H54 (cell line): ENCODE data around the gene DCDC1.
A peak's percentile ranks its signal among the peaks of the same experiment; 100 is the strongest.

ENCODE experiments used
- DNase-seq: peaks from one replicate; pipeline ENCODE4 v3.0.0; 2011; ENCODE audit warnings: low spot score, mixed read lengths; ENCODE audit not compliant: insufficient read length
- FAIRE-seq: peaks from 3 replicates; lab custom pipeline; 2011; peaks lifted over from hg19 to GRCh38; lab: Jason Lieb, UNC
- POLR2A ChIP-seq: IDR thresholded peaks from 2 replicates; pipeline ENCODE4 v1.6.1; 2011; ENCODE audit warnings: low read depth, mild to moderate bottlenecking, low read length

Gene DCDC1

GRCh38 chr11:31369348-31370329 is at the start of gene DCDC1, which contains the start of gene DNAJC24:
Gene DCDC1 (minus strand): TSS chr11:31369739. CDS start chr11:31328280, 41,459 bp downstream.
Gene DNAJC24 (plus strand): TSS chr11:31369860. CDS start chr11:31370749, 889 bp downstream.
- DNase-seq (peak; percentile 52), FAIRE-seq (peak; percentile 95)
- TF ChIP-seq POLR2A: peak; percentile 84

- DNase-seq (no peak), FAIRE-seq (no peak)
Observed at GRCh38 chr11:31419138-31419537, 49.6 kb upstream of the DCDC1 start.

GRCh38 chr11:31417816-31418215 is 48.3 kb upstream of the DCDC1 start:
- no peak for FAIRE-seq
- no peak for DNase-seq
- TF ChIP-seq POLR2A: no peak

More at GRCh38 chr11:31419138-31419537, 49.6 kb upstream of the DCDC1 start:
- no peak for TF ChIP-seq POLR2A

DNA sequence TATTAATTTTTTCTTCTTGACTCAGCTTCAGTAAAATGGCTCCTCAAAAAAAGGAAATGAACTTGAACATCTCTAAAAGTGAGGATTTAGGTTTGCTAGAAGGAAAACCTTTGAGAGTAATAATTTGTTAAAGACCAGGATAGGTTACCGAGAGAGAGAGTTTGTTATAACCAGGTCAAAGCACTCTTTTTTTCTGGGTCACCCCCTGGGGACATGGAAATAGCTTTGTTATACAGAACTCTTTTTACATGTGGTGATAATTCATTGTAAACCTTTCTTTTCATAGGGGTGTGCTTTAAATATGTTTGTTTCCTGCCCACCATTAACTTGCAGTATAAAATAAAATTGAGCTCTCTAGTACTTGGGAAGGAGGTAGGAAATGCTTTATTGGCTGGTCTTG is 47.8 kb upstream of the DCDC1 start:
- DNase-seq (no peak), FAIRE-seq (no peak)
- TF ChIP-seq POLR2A: no peak

DNA sequence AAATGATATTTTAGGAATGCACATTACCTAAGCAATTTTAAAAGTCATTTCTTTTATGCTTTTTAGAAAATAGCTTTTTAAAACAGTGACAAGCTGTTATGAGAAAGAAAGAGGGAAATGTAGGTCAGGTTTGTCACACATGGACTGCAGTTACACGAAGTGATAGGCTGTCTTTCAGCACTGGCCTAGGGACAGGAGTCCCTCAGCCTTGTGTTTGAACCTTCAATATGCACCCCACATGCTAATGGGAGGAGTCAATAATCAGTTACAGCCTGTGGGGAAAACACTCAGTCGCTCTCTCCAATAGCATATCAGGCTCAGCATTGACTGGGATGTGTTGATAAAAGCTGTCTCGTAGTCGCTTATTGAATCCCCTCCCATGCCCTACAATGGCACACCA is 45.9 kb upstream of the DCDC1 start:
- DNase-seq (no peak), FAIRE-seq (no peak)
- no peak for TF ChIP-seq POLR2A

DNA sequence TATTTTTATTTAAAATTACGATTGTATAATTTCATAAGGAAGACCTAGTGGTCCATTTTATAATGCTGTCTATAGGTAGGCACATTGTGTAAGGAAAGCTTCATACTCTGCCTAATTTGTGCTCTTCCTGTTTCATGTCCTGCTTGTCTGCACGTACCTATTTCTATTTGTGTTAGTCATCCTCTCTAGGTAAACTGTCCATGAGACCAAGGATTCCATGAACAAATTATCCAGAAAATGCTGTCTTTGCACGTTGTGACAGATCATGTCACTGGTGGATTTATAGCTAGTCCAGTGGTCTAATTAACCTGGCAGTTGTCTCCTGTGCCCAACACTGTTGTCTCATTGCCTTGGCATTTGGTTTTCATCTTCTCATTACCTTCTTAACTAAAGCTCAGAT is 44.8 kb upstream of the DCDC1 start:
- FAIRE-seq (no peak), DNase-seq (no peak)
- no peak for TF ChIP-seq POLR2A

GRCh38 chr11:31412946-31413345 is 43.4 kb upstream of the DCDC1 start:
- FAIRE-seq (no peak), DNase-seq (no peak)
- TF ChIP-seq POLR2A: no peak

DNA sequence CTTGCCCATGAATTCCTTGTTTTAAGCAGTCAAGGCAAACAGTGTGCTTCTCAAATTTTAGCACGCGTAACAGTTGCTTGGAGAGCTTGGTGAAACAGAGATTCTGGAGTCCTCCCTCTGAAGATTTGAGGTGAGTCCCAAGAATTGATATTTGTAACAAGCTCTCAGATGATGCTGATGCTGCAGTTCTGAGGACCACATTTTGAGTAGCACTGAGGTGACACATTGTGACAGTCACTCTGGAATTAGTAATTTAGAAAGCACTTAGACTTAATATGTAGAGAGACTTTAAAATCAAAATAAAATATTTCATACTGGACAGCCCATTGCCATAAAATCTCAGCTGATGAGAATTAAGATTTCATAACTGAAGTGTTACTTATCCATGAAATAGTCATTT is 38.7 kb upstream of the DCDC1 start:
- TF ChIP-seq POLR2A: no peak
- FAIRE-seq: peak; percentile 6
- no peak for DNase-seq

- DNase-seq (no peak), FAIRE-seq (no peak)
- TF ChIP-seq POLR2A: no peak
Observed at GRCh38 chr11:31404614-31405013, 35.1 kb upstream of the DCDC1 start.

DNA sequence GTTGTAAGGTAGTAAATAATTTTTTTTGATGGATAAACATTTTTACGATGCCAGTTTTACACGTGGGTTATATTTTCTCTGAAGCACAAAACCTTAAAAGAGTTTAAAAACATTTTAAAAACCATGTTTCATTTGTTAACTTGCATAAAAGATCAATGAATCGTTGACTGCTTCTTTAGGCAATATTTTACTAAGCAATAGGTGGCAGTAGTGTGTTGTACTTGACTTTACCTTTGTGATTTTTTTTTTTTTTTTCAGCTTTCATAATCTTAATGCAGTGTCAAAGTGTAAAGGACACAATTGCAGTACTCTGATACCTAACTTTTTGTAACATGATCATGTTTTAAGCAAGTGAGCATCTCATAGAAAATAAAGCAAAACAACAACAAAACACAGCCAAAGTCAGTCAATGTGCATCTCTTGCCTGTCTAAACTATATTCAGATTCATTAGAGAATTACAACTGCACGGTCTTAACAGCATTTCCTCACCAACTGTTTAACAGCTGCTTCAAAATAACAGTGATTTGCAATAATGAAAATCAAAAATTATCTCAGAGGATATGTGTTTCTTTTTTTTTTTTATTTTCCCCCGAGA is 27.8 kb upstream of the DCDC1 start:
- TF ChIP-seq POLR2A: no peak
- FAIRE-seq: peak; percentile 84
- no peak for DNase-seq

DNA sequence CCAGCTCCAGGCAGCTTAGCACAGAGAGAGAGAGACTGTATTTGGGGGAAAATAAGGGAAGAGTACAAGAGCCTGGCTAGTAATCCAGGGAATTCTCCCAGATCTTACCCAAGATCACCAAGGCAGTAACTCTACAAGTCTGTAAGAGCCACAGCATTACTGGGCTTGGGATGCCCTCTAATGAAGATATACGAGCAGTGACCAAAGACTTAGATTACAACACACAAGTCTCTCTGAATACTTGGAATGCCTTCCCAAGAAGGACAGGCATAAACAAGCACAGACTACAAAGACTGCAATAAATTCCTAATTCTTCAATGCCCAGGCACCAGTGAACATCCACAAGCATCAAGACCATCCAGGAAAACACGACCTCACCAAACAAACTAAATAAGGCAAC is 17.8 kb upstream of the DCDC1 start:
- FAIRE-seq: no peak
- no peak for DNase-seq
- no peak for TF ChIP-seq POLR2A

GRCh38 chr11:31383116-31383515 is 13.6 kb upstream of the DCDC1 start:
- no peak for TF ChIP-seq POLR2A
- no peak for FAIRE-seq
- DNase-seq: no peak

DNA sequence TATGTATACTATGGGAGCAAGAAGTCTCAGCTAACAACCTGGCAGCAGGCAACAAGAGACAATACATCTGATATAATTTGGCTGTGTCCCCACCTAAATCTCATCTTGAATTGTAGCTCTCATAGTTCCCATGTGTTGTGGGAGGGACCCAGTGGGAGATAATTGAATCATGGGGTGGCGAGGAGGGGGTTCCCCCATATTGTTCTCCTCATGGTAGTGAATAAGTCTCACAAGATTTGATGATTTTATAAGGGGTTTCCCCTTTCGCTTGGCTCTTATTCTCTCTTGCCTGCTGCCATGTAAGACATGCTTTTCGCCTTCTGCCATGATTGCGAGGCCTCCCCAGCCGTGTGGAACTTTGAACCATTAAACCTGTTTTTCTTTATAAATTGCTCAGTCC is 6.3 kb upstream of the DCDC1 start:
- no peak for TF ChIP-seq POLR2A
- DNase-seq (no peak), FAIRE-seq (no peak)

DNA sequence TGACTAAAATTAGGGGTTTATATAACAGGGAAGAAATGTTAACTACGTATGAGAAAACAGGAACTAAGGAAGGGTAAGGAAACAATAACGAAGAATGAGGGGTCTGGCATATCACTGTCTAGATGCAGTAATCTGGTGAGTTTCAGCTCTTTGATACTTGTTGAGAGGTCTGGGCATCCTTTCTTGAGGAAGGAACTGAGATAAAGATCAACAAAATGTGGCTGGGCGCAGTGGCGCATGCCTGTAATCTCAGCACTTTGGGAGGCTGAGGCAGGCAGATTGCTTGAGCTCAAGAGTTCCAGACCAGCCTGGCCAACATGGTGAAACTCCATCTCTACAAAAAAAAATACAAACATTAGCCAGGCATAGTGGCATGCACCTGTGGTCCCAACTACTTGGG is 2.7 kb downstream of the DCDC1 start:
- DNase-seq (no peak), FAIRE-seq (no peak)
- no peak for TF ChIP-seq POLR2A
